ENCODE results near the gene CEP83.

- TF ChIP-seq, protein P1, sequence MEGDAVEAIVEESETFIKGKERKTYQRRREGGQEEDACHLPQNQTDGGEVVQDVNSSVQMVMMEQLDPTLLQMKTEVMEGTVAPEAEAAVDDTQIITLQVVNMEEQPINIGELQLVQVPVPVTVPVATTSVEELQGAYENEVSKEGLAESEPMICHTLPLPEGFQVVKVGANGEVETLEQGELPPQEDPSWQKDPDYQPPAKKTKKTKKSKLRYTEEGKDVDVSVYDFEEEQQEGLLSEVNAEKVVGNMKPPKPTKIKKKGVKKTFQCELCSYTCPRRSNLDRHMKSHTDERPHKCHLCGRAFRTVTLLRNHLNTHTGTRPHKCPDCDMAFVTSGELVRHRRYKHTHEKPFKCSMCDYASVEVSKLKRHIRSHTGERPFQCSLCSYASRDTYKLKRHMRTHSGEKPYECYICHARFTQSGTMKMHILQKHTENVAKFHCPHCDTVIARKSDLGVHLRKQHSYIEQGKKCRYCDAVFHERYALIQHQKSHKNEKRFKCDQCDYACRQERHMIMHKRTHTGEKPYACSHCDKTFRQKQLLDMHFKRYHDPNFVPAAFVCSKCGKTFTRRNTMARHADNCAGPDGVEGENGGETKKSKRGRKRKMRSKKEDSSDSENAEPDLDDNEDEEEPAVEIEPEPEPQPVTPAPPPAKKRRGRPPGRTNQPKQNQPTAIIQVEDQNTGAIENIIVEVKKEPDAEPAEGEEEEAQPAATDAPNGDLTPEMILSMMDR (IDR thresholded peaks at IDR 0.05) = no peak
- no peak for TF ChIP-seq PBX3 (IDR thresholded peaks at IDR 0.05)
- no peak for TF ChIP-seq TCF12 (IDR thresholded peaks at IDR 0.05)
- no peak for TF ChIP-seq TEAD4 (IDR thresholded peaks at IDR 0.05; ENCODE audit: borderline replicate concordance, insufficient read depth)
- no peak for TF ChIP-seq EP300 (IDR thresholded peaks at IDR 0.05; ENCODE audit: borderline replicate concordance in 1 of 2, low read depth in 1 of 2, low read length in 1 of 2)
- TF ChIP-seq JUND (IDR thresholded peaks at IDR 0.05) = no peak
- TF ChIP-seq EZH2phosphoT487 (IDR thresholded peaks at IDR 0.05; ENCODE audit: borderline replicate concordance, low read depth) = no peak
- no peak for TF ChIP-seq RCOR1 (IDR thresholded peaks at IDR 0.05; ENCODE audit: low read length)
- TF ChIP-seq GATA2 (CRISPR knock-in tag; IDR thresholded peaks at IDR 0.05) = no peak
- TF ChIP-seq MAX (IDR thresholded peaks at IDR 0.05; ENCODE audit: low read depth) = no peak
- no peak for TF ChIP-seq FOXM1 (IDR thresholded peaks at IDR 0.05; ENCODE audit: low read depth)
Measured at GRCh38 chr12:94481734-94482133, 22.1 kb upstream of the CEP83 start.

Data from SK-N-SH (cell line).